Measurements from ENCODE around the gene PPID. TPM values are rescaled to one million over a fixed set of nuclear protein-coding genes. Genes with fewer than 3 reads are reported as not detected.

PPID gene
- total and polyA plus RNA-seq, 2 of the 4 experiments (the other 2 are of a cell fraction): 11.8 to 21.1 TPM

- ATAC-seq (ENCODE audit: low read depth): no peak
- H4K5ac ChIP-seq (ENCODE audit: low read depth, low read length): no peak overlapping the region
- DNase-seq: no peak
- H3K4me2 ChIP-seq (ENCODE audit: low read depth, low read length): no peak overlapping the region
- no peaks in the 10 kb centered on the region for H3K4me1 ChIP-seq (ENCODE audit: control insufficient read depth, insufficient read depth, low read length)
- H2AK9ac ChIP-seq (replicated peaks; ENCODE audit: low read depth, low read length, poor library complexity): no peak overlapping the region
- H2BK15ac ChIP-seq (ENCODE audit: low read depth, low read length): no peak overlapping the region
- H3K27me3 ChIP-seq (ENCODE audit: control insufficient read depth, insufficient read depth, low read length): no peaks in the 10 kb centered on the region
- H3K23ac ChIP-seq (ENCODE audit: low read depth, low read length): no peak overlapping the region
- dilution Hi-C loops (cut with HindIII; ENCODE audit: low sequenced_read_pairs, unreplicated experiment) (no loop called here), in situ Hi-C loops (cut with MboI; ENCODE audit: low sequenced_read_pairs) (no loop called here), intact Hi-C loops (cut with micrococcal nuclease) (no loop called here)
- no peak overlapping the region for H3K18ac ChIP-seq (ENCODE audit: low read depth, low read length)
- H3K56ac ChIP-seq (ENCODE audit: extremely low read depth, insufficient read depth, low read length): no peak overlapping the region
- H3K79me1 ChIP-seq (ENCODE audit: low read depth in 1 of 2, low read length in 2 of 2): peaks cover 11 to 19% of the 10 kb centered on the region in 2 experiments; a peak in 3 of 4 replicates
- H4K91ac ChIP-seq (ENCODE audit: insufficient read depth, low read depth, low read length): no peak overlapping the region
- WGBS, 2 experiments (ENCODE audit: extremely low coverage in 2 of 2, insufficient read length in 1 of 2): 60% methylated on average over 1 of the region's 5 CpGs; no CpG with 5 or more reads in 1 of the 2 experiments
- H3K9ac ChIP-seq (ENCODE audit: low read depth, low read length): no peak overlapping the region
- no peak overlapping the region for H4K8ac ChIP-seq (ENCODE audit: low read depth in 2 of 2, low read length in 2 of 2)
- H3K9me3 ChIP-seq (ENCODE audit: control insufficient read depth, insufficient read depth, low read length): no peaks in the 10 kb centered on the region
- H3K4ac ChIP-seq (ENCODE audit: low read depth, low read length): no peak overlapping the region
- TF ChIP-seq SMC3 (IDR thresholded peaks at IDR 0.05; ENCODE audit: low read depth, low read length) (no peak), POLR2A (IDR thresholded peaks at IDR 0.05; ENCODE audit: low read depth, low read length) (no peak), CTCF (conservative IDR thresholded peaks at IDR 0.05; ENCODE audit: low read depth, low read length) (no peak)
- H2AFZ ChIP-seq (replicated peaks; ENCODE audit: low read length, poor library complexity): no peak overlapping the region
- no peaks in the 10 kb centered on the region for H4K20me1 ChIP-seq (ENCODE audit: insufficient read depth, low read length)
- BruUV-seq (replicated peaks): no TSS peak
- H3K14ac ChIP-seq (replicated peaks; ENCODE audit: low read depth, low read length): no peak overlapping the region
- no peak overlapping the region for H2BK20ac ChIP-seq (ENCODE audit: low read depth, low read length)
- no peaks in the 10 kb centered on the region for H3K9me1 ChIP-seq (ENCODE audit: insufficient read depth, low read length)
- H3K4me3 ChIP-seq (ENCODE audit: insufficient read depth, low read depth, low read length): no peak overlapping the region
- no peak overlapping the region for H2BK120ac ChIP-seq (ENCODE audit: low read depth, low read length)
- H3K27ac ChIP-seq (ENCODE audit: insufficient read depth, low read length): no peak overlapping the region
- H2BK5ac ChIP-seq (ENCODE audit: low read depth, low read length, poor library complexity, severe bottlenecking): no peak overlapping the region
- ChIA-PET POLR2A (ENCODE audit: unreplicated experiment) (no interaction called here), CTCF (no interaction called here)
- H3K36me3 ChIP-seq (ENCODE audit: control insufficient read depth, insufficient read depth, low read length): no peaks in the 10 kb centered on the region
- no peak overlapping the region for H2AK5ac ChIP-seq (ENCODE audit: low read depth, low read length)
Observed at GRCh38 chr4:158676076-158676475, 47.1 kb downstream of the PPID start.

Data from IMR-90 (cell line).